ENCODE data around the gene COX10. TPM values are rescaled to one million over a fixed set of nuclear protein-coding genes. Genes with fewer than 3 reads are reported as not detected.
"Not testable (repeated sequence)": the region's sequence is repeated elsewhere in the genome, so short reads cannot be mapped to it uniquely, and the experiment has no call there.

Gene COX10
- total RNA-seq, 2 experiments from 2014 or later = 21.1 to 24.9 TPM

GRCh38 chr17:14182084-14182483, 112.8 kb downstream of the COX10 start:
- BruUV-seq (replicated peaks); CTCF ChIA-PET (ENCODE audit: unreplicated experiment); H3K4me2 ChIP-seq (ENCODE audit: low read length); H3K4me3 ChIP-seq (ENCODE audit: low read depth, low read length, poor library complexity, severe bottlenecking); H3K9me2 ChIP-seq (ENCODE audit: insufficient read depth, low read length); H4K20me1 ChIP-seq (ENCODE audit: insufficient read depth, low read length); H3K36me3 ChIP-seq (ENCODE audit: insufficient read depth, low read length); H3K27ac ChIP-seq (ENCODE audit: low read depth, low read length, poor library complexity, severe bottlenecking); H3K79me2 ChIP-seq (ENCODE audit: insufficient read depth, low read depth, low read length); H2AFZ ChIP-seq (ENCODE audit: low read length); H3K9me3 ChIP-seq (ENCODE audit: low read length); DNase-seq (ENCODE audit: low spot score); intact Hi-C loops (cut with micrococcal nuclease; ENCODE audit: unreplicated experiment); H3K4me1 ChIP-seq (ENCODE audit: insufficient read depth, low read length, poor library complexity, severe bottlenecking); POLR2A ChIA-PET: not testable (repeated sequence)

- H3K27ac ChIP-seq (ENCODE audit: low read depth, low read length, poor library complexity, severe bottlenecking); H3K4me3 ChIP-seq (ENCODE audit: low read depth, low read length, poor library complexity, severe bottlenecking); H3K79me2 ChIP-seq (ENCODE audit: insufficient read depth, low read depth, low read length); BruUV-seq (replicated peaks); H3K9me2 ChIP-seq (ENCODE audit: insufficient read depth, low read length); H2AFZ ChIP-seq (ENCODE audit: low read length); CTCF ChIA-PET (ENCODE audit: unreplicated experiment); DNase-seq (ENCODE audit: low spot score); POLR2A ChIA-PET; intact Hi-C loops (cut with micrococcal nuclease; ENCODE audit: unreplicated experiment); H4K20me1 ChIP-seq (ENCODE audit: insufficient read depth, low read length); H3K4me2 ChIP-seq (ENCODE audit: low read length); H3K9me3 ChIP-seq (ENCODE audit: low read length); H3K4me1 ChIP-seq (ENCODE audit: insufficient read depth, low read length, poor library complexity, severe bottlenecking); H3K36me3 ChIP-seq (ENCODE audit: insufficient read depth, low read length): not testable (repeated sequence)
Measured at GRCh38 chr17:14184536-14184935, 115.2 kb downstream of the COX10 start.

GRCh38 chr17:14186443-14186842, 117.1 kb downstream of the COX10 start:
- H3K9me3 ChIP-seq (ENCODE audit: low read length); H3K79me2 ChIP-seq (ENCODE audit: insufficient read depth, low read depth, low read length); H3K4me3 ChIP-seq (ENCODE audit: low read depth, low read length, poor library complexity, severe bottlenecking); CTCF ChIA-PET (ENCODE audit: unreplicated experiment); H3K27ac ChIP-seq (ENCODE audit: low read depth, low read length, poor library complexity, severe bottlenecking); H3K9me2 ChIP-seq (ENCODE audit: insufficient read depth, low read length); POLR2A ChIA-PET; H3K36me3 ChIP-seq (ENCODE audit: insufficient read depth, low read length); DNase-seq (ENCODE audit: low spot score); intact Hi-C loops (cut with micrococcal nuclease; ENCODE audit: unreplicated experiment); H2AFZ ChIP-seq (ENCODE audit: low read length); H3K4me2 ChIP-seq (ENCODE audit: low read length); BruUV-seq (replicated peaks); H4K20me1 ChIP-seq (ENCODE audit: insufficient read depth, low read length): not testable (repeated sequence)
- peaks cover 13% of the 10 kb centered on the region for H3K4me1 ChIP-seq (ENCODE audit: insufficient read depth, low read length, poor library complexity, severe bottlenecking)

- intact Hi-C loops (cut with micrococcal nuclease; ENCODE audit: unreplicated experiment); H3K36me3 ChIP-seq (ENCODE audit: insufficient read depth, low read length); H3K4me3 ChIP-seq (ENCODE audit: low read depth, low read length, poor library complexity, severe bottlenecking); H3K27ac ChIP-seq (ENCODE audit: low read depth, low read length, poor library complexity, severe bottlenecking); H2AFZ ChIP-seq (ENCODE audit: low read length); BruUV-seq (replicated peaks); H3K79me2 ChIP-seq (ENCODE audit: insufficient read depth, low read depth, low read length); H3K9me3 ChIP-seq (ENCODE audit: low read length); CTCF ChIA-PET (ENCODE audit: unreplicated experiment); H4K20me1 ChIP-seq (ENCODE audit: insufficient read depth, low read length); H3K9me2 ChIP-seq (ENCODE audit: insufficient read depth, low read length); POLR2A ChIA-PET: not testable (repeated sequence)
- DNase-seq (ENCODE audit: low spot score) = peak; percentile 15
- peak overlapping the region; percentile 46; the same call in 1 of the 2 replicates for H3K4me2 ChIP-seq (ENCODE audit: low read length)
- H3K4me1 ChIP-seq (ENCODE audit: insufficient read depth, low read length, poor library complexity, severe bottlenecking) = peaks cover 39% of the 10 kb centered on the region
Measured at GRCh38 chr17:14190774-14191173, 121.5 kb downstream of the COX10 start.

- H3K27ac ChIP-seq (ENCODE audit: low read depth, low read length, poor library complexity, severe bottlenecking); H2AFZ ChIP-seq (ENCODE audit: low read length); POLR2A ChIA-PET; intact Hi-C loops (cut with micrococcal nuclease; ENCODE audit: unreplicated experiment); BruUV-seq (replicated peaks); CTCF ChIA-PET (ENCODE audit: unreplicated experiment); DNase-seq (ENCODE audit: low spot score); H3K9me3 ChIP-seq (ENCODE audit: low read length); H3K79me2 ChIP-seq (ENCODE audit: insufficient read depth, low read depth, low read length); H3K4me3 ChIP-seq (ENCODE audit: low read depth, low read length, poor library complexity, severe bottlenecking); H3K36me3 ChIP-seq (ENCODE audit: insufficient read depth, low read length); H3K9me2 ChIP-seq (ENCODE audit: insufficient read depth, low read length): not testable (repeated sequence)
- peaks cover 46% of the 10 kb centered on the region for H3K4me1 ChIP-seq (ENCODE audit: insufficient read depth, low read length, poor library complexity, severe bottlenecking)
- H3K4me2 ChIP-seq (ENCODE audit: low read length) = peak overlapping the region; percentile 46
- peaks cover 10% of the 10 kb centered on the region; the same call in 1 of the 2 replicates for H4K20me1 ChIP-seq (ENCODE audit: insufficient read depth, low read length)
- peak; percentile 18; the same call in 1 of the 2 replicates for TF ChIP-seq CTCF (conservative IDR thresholded peaks at IDR 0.05; ENCODE audit: low read length)
Measured at GRCh38 chr17:14191469-14191868, 122.2 kb downstream of the COX10 start.

GRCh38 chr17:14192039-14192438, 122.7 kb downstream of the COX10 start:
- H3K4me2 ChIP-seq (ENCODE audit: low read length) = peak overlapping the region; percentile 46
- peak overlapping the region; percentile 26 for H3K4me3 ChIP-seq (ENCODE audit: low read depth, low read length, poor library complexity, severe bottlenecking)
- DNase-seq (ENCODE audit: low spot score); CTCF ChIA-PET (ENCODE audit: unreplicated experiment); H3K27ac ChIP-seq (ENCODE audit: low read depth, low read length, poor library complexity, severe bottlenecking); H2AFZ ChIP-seq (ENCODE audit: low read length); H3K9me2 ChIP-seq (ENCODE audit: insufficient read depth, low read length); H3K79me2 ChIP-seq (ENCODE audit: insufficient read depth, low read depth, low read length); intact Hi-C loops (cut with micrococcal nuclease; ENCODE audit: unreplicated experiment); BruUV-seq (replicated peaks); H3K9me3 ChIP-seq (ENCODE audit: low read length); POLR2A ChIA-PET: not testable (repeated sequence)
- H3K36me3 ChIP-seq (ENCODE audit: insufficient read depth, low read length) = peaks cover 13% of the 10 kb centered on the region
- H4K20me1 ChIP-seq (ENCODE audit: insufficient read depth, low read length) = peaks cover 16% of the 10 kb centered on the region
- H3K4me1 ChIP-seq (ENCODE audit: insufficient read depth, low read length, poor library complexity, severe bottlenecking) = peaks cover 52% of the 10 kb centered on the region

Measured in OCI-LY7 (cell line).